HL-60 (cell line): ENCODE results near the gene SLC35D2.

Experiments used
- DNase-seq, 2 experiments: peaks; one replicate each; pipeline ENCODE4 v3.0.0-alpha.2; 2010 to 2020; ENCODE audit warnings: low read depth in 1 of 2, low spot score in 1 of 2
- H3K27ac ChIP-seq: fragments of 250-450 bp; sonication (Bioruptor Pico); replicated peaks from 2 replicates; pipeline ENCODE4 v1.5.1; 2020; ENCODE audit warnings: mild to moderate bottlenecking, moderate library complexity
- H3K27me3 ChIP-seq: fragments of 250-450 bp; sonication (Bioruptor Pico); 2 replicates; pipeline ENCODE4 v1.5.1; 2021; ENCODE audit warnings: mild to moderate bottlenecking, moderate library complexity; ENCODE audit not compliant: insufficient read depth, poor library complexity, severe bottlenecking
- H3K4me3 ChIP-seq: replicated peaks from 2 replicates; pipeline ENCODE4 v1.5.1; 2011; ENCODE audit warnings: mild to moderate bottlenecking, control low read depth, low read length; ENCODE audit not compliant: insufficient read depth
- CTCF ChIP-seq: IDR thresholded peaks from one replicate; pipeline ENCODE4 v1.5.1; 2011; ENCODE audit warnings: low read length, control low read depth, inconsistent platforms; ENCODE audit not compliant: insufficient read depth
- GABPA ChIP-seq: IDR thresholded peaks from 2 replicates; pipeline ENCODE4 v1.6.1; 2012; ENCODE audit warnings: low read depth
- POLR2AphosphoS5 ChIP-seq: IDR thresholded peaks from 2 replicates; pipeline ENCODE4 v1.6.1; 2012; ENCODE audit warnings: low read depth
- REST ChIP-seq: IDR thresholded peaks from 2 replicates; pipeline ENCODE4 v1.6.1; 2012; ENCODE audit warnings: low read depth; ENCODE audit not compliant: insufficient replicate concordance
- SPI1 ChIP-seq: IDR thresholded peaks from 2 replicates; pipeline ENCODE4 v1.6.1; 2012; ENCODE audit warnings: low read depth, mild to moderate bottlenecking, borderline replicate concordance

The SLC35D2 gene

GRCh38 chr9:96395964-96396363, 12.5 kb upstream of the SLC35D2 start:
- no peak for TF ChIP-seq SPI1
- no peaks in the 10 kb centered on the region for H3K27me3 ChIP-seq
- DNase-seq: no peak
- no peak overlapping the region for H3K27ac ChIP-seq
- no peak overlapping the region for H3K4me3 ChIP-seq

- Histone ChIP-seq H3K4me3 (no peak overlapping the region), H3K27me3 (no peaks in the 10 kb centered on the region), H3K27ac (no peak overlapping the region)
- TF ChIP-seq POLR2AphosphoS5 (no peak), REST (no peak), SPI1 (no peak), GABPA (no peak), CTCF (no peak)
- DNase-seq: no peak
These were observed 11.5 kb upstream of the SLC35D2 start for GRCh38 chr9:96394832-96395496.

- no peak for DNase-seq
- Histone ChIP-seq H3K27me3 (no peaks in the 10 kb centered on the region), H3K4me3 (no peak overlapping the region), H3K27ac (no peak overlapping the region)
- TF ChIP-seq POLR2AphosphoS5 (no peak), CTCF (no peak), GABPA (no peak), REST (no peak), SPI1 (no peak)
These were observed 8.8 kb upstream of the SLC35D2 start for GRCh38 chr9:96392263-96392662.

GRCh38 chr9:96391021-96391765, 7.7 kb upstream of the SLC35D2 start:
- H3K4me3 ChIP-seq: no peak overlapping the region
- no peak overlapping the region for H3K27ac ChIP-seq
- TF ChIP-seq POLR2AphosphoS5 (no peak), CTCF (no peak), GABPA (no peak), SPI1 (no peak), REST (no peak)
- H3K27me3 ChIP-seq: no peaks in the 10 kb centered on the region
- no peak for DNase-seq
